ENCODE data around the gene ZBTB20.
A peak's percentile ranks its signal among the peaks of the same experiment; 100 is the strongest.

Gene ZBTB20

GRCh38 chr3:115089481-115089880 lies 57.6 kb downstream of the ZBTB20 start:
- DNase-seq (ENCODE audit: low spot score): no peak

- no peak for DNase-seq (ENCODE audit: low spot score)
Measured at GRCh38 chr3:115087512-115087911, 59.6 kb downstream of the ZBTB20 start.

GRCh38 chr3:115086344-115086743 lies 60.7 kb downstream of the ZBTB20 start:
- no peak for DNase-seq (ENCODE audit: low spot score)

- DNase-seq (ENCODE audit: low spot score): peak; percentile 18
Measured at GRCh38 chr3:115085197-115085865, 61.8 kb downstream of the ZBTB20 start.

- no peak for DNase-seq (ENCODE audit: low spot score)
Measured at GRCh38 chr3:115084686-115085085, 62.4 kb downstream of the ZBTB20 start.

GRCh38 chr3:115082260-115082659 lies 64.8 kb downstream of the ZBTB20 start:
- no peak for DNase-seq (ENCODE audit: low spot score)

- DNase-seq (ENCODE audit: low spot score): no peak
Measured at GRCh38 chr3:115081444-115081843, 65.6 kb downstream of the ZBTB20 start.

- DNase-seq (ENCODE audit: low spot score): no peak
Measured at GRCh38 chr3:115077501-115078250, 69.4 kb downstream of the ZBTB20 start.

GRCh38 chr3:115074502-115074901 lies 72.6 kb downstream of the ZBTB20 start:
- no peak for DNase-seq (ENCODE audit: low spot score)

GRCh38 chr3:115072265-115073021 lies 74.6 kb downstream of the ZBTB20 start:
- peak; percentile 65 for DNase-seq (ENCODE audit: low spot score)

GRCh38 chr3:115071601-115072000 lies 75.5 kb downstream of the ZBTB20 start:
- peak; percentile 80 for DNase-seq (ENCODE audit: low spot score)

GRCh38 chr3:115071166-115071565 lies 75.9 kb downstream of the ZBTB20 start:
- no peak for DNase-seq (ENCODE audit: low spot score)

- no peak for DNase-seq (ENCODE audit: low spot score)
Measured at GRCh38 chr3:115068799-115069198, 78.3 kb downstream of the ZBTB20 start.

- DNase-seq (ENCODE audit: low spot score): peak; percentile 68
Measured at GRCh38 chr3:115062412-115062956, 84.6 kb downstream of the ZBTB20 start.

GRCh38 chr3:115062009-115062408 lies 85.1 kb downstream of the ZBTB20 start:
- peak; percentile 6 for DNase-seq (ENCODE audit: low spot score)

- DNase-seq (ENCODE audit: low spot score): no peak
Measured at GRCh38 chr3:115052906-115053305, 94.2 kb downstream of the ZBTB20 start.

GRCh38 chr3:115042351-115042750 lies 104.7 kb downstream of the ZBTB20 start:
- DNase-seq (ENCODE audit: low spot score): peak; percentile 3

GRCh38 chr3:115040673-115041286 lies 106.3 kb downstream of the ZBTB20 start:
- DNase-seq (ENCODE audit: low spot score): peak; percentile 54

- no peak for DNase-seq (ENCODE audit: low spot score)
Measured at GRCh38 chr3:115040246-115040645, 106.8 kb downstream of the ZBTB20 start.

- DNase-seq (ENCODE audit: low spot score): no peak
Measured at GRCh38 chr3:115038817-115039216, 108.3 kb downstream of the ZBTB20 start.

GRCh38 chr3:115022835-115023398 lies 124.2 kb downstream of the ZBTB20 start:
- no peak for DNase-seq (ENCODE audit: low spot score)

GRCh38 chr3:115022199-115022598 lies 124.9 kb downstream of the ZBTB20 start:
- DNase-seq (ENCODE audit: low spot score): no peak

Measured in AG08395 (cell line).